Cerebellar cortex (tissue), 1 donor: ENCODE data around the gene LCK.

Experiments
- DNase-seq: peaks from one replicate; pipeline ENCODE4 v3.0.0-alpha.2; 2015; ENCODE audit warnings: low spot score

The LCK gene

GRCh38 chr1:32327204-32327603 is 76.1 kb downstream of the LCK start:
- no peak for DNase-seq

GRCh38 chr1:32329931-32330466 is 78.9 kb downstream of the LCK start:
- no peak for DNase-seq

- DNase-seq: no peak
Measured at GRCh38 chr1:32330558-32331151, 79.6 kb downstream of the LCK start.

GRCh38 chr1:32331549-32331948 is 80.5 kb downstream of the LCK start:
- no peak for DNase-seq

- no peak for DNase-seq
Measured at GRCh38 chr1:32332290-32333079, 81.4 kb downstream of the LCK start.

- DNase-seq: no peak
Measured at GRCh38 chr1:32333251-32333963, 82.3 kb downstream of the LCK start.

- DNase-seq: peak; percentile 60
Measured at GRCh38 chr1:32334274-32334861, 83.3 kb downstream of the LCK start.

GRCh38 chr1:32334864-32335534 is 83.9 kb downstream of the LCK start:
- no peak for DNase-seq

GRCh38 chr1:32335535-32335789 is 84.4 kb downstream of the LCK start:
- no peak for DNase-seq
